Testis (tissue), 3 donors: ENCODE measurements around the gene EPB41L2. TPM values are rescaled to one million over a fixed set of nuclear protein-coding genes. Genes with fewer than 3 reads are reported as not detected.
"Not testable (repeated sequence)": the region's sequence is repeated elsewhere in the genome, so short reads cannot be mapped to it uniquely, and the experiment has no call there.

Source experiments
- DNase-seq: peaks from one replicate; pipeline ENCODE4 v3.0.0-alpha.2; 2019
- H3K27ac ChIP-seq, 2 donors: fragments of 200-600 bp; sonication (generic); one replicate each; pipeline ENCODE4 v1.5.1; 2019
- H3K27me3 ChIP-seq: fragments of 200-600 bp; sonication (generic); one replicate; pipeline ENCODE4 v1.5.1; 2019
- H3K36me3 ChIP-seq: fragments of 200-600 bp; sonication (generic); one replicate; pipeline ENCODE4 v1.5.1; 2017; ENCODE audit warnings: low read depth; ENCODE audit errors: missing control alignments
- H3K4me1 ChIP-seq: fragments of 200-600 bp; sonication (generic); one replicate; pipeline ENCODE4 v1.5.1; 2019
- H3K4me3 ChIP-seq, 2 donors: fragments of 200-600 bp; sonication (generic); one replicate each; pipeline ENCODE4 v1.5.1; 2017 to 2019
- H3K9me3 ChIP-seq: fragments of 200-600 bp; sonication (generic); one replicate; pipeline ENCODE4 v1.5.1; 2017
- POLR2A ChIP-seq: fragments of 450-650 bp; IDR thresholded peaks from one replicate; pipeline ENCODE4 v1.6.1; 2017; ENCODE audit warnings: antibody characterized with exemption, mild to moderate bottlenecking, moderate library complexity
- WGBS, 2 donors: methylation state at CpG; one replicate each; pipeline ENCODE4 v1.1.5; 2018; 5-methylcytosine and 5-hydroxymethylcytosine counted together
- intact Hi-C: fragments of 100-400 bp; cut with DNase I; formaldehyde crosslinking; loops from one replicate; pipeline ENCODE4 v1.15.1; 2023; ENCODE audit warnings: low total_unique reads
- polyA plus RNA-seq: library from polyadenylated mRNA; stranded (reverse); fragments of 350-450 nt; fragmentation: Illumina TruSeq; extraction: RNeasy Lipid Tissue Mini Kit (QIAGEN cat#74804); gene quantifications from one replicate; pipeline ENCODE4 v1.2.3, GENCODE V29; 2014; ENCODE audit warnings: low read depth, low replicate concordance; ENCODE audit not compliant: insufficient read depth
- total RNA-seq, 2 donors: library from RNA; depleted of rRNA; stranded (reverse); fragments of >200 nt; gene quantifications; one replicate each; pipeline ENCODE4 v1.2.3, GENCODE V29; 2016
- TF ChIP-seq, protein P1 (sequence below), 3 experiments: fragments of 450-650 bp in 2 of 3; fragments of 200-600 bp in 1 of 3; sonication (generic) in 1 of 3; IDR thresholded peaks; one replicate each; pipeline ENCODE4 v1.5.1; 2016 to 2019; ENCODE audit warnings: antibody characterized with exemption in 3 of 3, mild to moderate bottlenecking in 2 of 3, moderate library complexity in 1 of 3

Gene EPB41L2
- total and polyA plus RNA-seq, 3 donors from 2014 or later, result 131 to 206 (median 139) TPM

DNA sequence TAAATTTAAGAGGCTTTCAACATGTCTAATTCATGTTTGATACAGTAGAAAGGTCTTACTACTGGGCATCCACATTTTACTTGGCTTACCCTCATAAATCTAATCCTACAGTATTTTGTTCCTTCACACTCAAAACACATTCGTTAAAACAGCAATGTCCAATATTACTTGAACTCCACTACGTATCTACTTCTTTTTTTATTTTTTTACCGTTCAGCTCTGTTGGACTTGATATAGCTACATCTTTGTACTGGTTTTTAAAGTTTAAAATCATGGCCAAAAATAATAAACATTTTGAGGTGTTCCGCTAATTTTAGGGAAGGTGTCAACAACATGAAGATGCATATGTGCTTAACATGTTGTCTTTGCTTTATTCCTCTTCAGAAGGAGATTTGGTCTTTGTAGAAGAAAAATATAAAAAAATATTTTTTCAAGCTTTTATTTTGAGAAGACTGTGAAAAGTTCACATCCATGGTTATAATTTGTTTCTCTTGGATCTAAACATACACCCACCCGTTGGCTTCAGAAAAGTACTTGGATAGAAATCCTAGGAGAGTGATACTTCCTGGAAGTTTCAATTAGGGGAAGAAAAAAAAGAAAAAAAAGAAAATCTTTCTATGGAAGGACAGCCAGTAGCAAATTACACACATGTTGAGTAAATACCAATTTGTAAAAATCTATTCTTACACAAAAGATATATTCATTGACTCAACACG lies 71.5 kb downstream of the EPB41L2 start:
- TF ChIP-seq, protein P1, sequence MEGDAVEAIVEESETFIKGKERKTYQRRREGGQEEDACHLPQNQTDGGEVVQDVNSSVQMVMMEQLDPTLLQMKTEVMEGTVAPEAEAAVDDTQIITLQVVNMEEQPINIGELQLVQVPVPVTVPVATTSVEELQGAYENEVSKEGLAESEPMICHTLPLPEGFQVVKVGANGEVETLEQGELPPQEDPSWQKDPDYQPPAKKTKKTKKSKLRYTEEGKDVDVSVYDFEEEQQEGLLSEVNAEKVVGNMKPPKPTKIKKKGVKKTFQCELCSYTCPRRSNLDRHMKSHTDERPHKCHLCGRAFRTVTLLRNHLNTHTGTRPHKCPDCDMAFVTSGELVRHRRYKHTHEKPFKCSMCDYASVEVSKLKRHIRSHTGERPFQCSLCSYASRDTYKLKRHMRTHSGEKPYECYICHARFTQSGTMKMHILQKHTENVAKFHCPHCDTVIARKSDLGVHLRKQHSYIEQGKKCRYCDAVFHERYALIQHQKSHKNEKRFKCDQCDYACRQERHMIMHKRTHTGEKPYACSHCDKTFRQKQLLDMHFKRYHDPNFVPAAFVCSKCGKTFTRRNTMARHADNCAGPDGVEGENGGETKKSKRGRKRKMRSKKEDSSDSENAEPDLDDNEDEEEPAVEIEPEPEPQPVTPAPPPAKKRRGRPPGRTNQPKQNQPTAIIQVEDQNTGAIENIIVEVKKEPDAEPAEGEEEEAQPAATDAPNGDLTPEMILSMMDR (IDR thresholded peaks at IDR 0.05), result no peak
- Histone ChIP-seq H3K27ac (no peak overlapping the region), H3K9me3 (no peaks in the 10 kb centered on the region), H3K27me3 (no peaks in the 10 kb centered on the region), H3K4me1 (peaks cover 6% of the 10 kb centered on the region), H3K36me3 (no peaks in the 10 kb centered on the region), H3K4me3 (no peak overlapping the region)
- 58 to 61% methylated on average over 6 of the region's 6 CpGs for WGBS, 2 donors
- intact Hi-C loops, result no loop called here
- no peak for DNase-seq

DNA sequence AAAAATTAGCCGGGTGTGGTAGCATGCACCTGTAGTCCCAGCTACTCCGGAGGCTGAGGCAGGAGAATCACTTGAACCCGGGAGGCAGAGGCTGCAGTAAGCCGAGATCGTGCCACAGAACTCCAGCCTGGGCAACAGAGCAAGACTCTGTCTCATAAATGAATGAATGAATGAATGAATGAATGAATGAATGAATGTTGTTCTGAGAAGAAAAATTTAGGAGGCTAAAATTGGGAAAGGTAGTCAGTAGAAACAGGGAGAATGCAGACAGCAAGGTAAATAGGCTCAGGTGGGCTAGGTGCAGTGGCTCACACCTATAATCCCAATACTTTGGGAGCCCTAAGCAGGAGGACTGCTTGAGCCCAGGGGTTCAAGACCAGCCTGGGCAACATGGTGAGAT lies 75.5 kb downstream of the EPB41L2 start:
- WGBS, 2 donors, result 96 to 100% methylated on average over 5 of the region's 5 CpGs
- H3K4me1 ChIP-seq, H3K27me3 ChIP-seq, H3K4me3 ChIP-seq, intact Hi-C loops, DNase-seq, H3K27ac ChIP-seq, H3K9me3 ChIP-seq, H3K36me3 ChIP-seq: not testable (repeated sequence)

DNA sequence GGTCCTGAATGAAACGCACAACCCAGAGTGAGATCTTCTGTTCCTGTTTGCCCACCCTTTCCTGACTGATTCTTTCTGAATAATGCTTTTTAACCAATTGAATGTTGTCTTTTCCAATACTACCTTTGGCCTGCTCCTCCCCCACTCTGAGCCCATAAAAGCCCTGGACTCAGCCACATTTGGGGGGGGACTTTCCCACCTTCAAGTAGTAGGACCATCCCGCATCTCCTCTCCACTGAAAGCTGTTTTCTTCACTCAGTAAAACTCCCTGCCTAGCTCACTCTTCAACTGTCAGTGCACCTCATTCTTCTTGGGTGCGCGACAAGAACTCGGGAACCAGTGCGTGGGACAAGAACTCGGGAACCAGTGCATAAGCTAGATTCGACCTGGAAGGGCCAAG lies 77.9 kb downstream of the EPB41L2 start:
- DNase-seq, result no peak
- Histone ChIP-seq H3K27me3 (no peaks in the 10 kb centered on the region), H3K36me3 (no peaks in the 10 kb centered on the region), H3K4me3 (no peak overlapping the region), H3K27ac (no peak overlapping the region), H3K4me1 (peaks cover 11% of the 10 kb centered on the region), H3K9me3 (no peaks in the 10 kb centered on the region)
- intact Hi-C loops, result no loop called here
- WGBS, 2 donors, result 97% methylated on average over 8 of the region's 8 CpGs
- no peak for TF ChIP-seq POLR2A
- TF ChIP-seq, protein P1 (IDR thresholded peaks at IDR 0.05), result no peak

DNA sequence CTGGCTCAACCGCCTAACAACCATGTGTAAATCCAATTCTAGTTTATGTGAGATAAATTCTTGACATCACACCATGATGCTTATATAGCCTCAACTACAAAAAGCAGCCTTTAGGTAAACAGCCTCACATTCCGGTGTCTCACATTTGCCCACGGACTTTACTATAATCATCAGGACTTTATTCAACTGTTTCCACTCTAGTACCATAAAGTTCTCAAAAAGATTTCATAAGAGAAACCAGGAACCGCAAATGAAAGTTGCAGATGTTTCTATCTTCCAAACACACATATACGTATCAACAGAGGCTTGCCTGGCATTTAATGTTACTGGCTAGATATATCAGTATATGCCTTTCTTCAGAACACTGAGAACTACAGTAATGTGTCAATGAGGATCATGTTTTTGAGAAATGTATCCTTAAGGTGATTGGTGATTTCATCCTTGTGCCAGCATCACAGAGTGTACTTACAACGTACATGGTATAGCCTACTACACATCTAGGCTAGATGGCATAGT lies 80.0 kb downstream of the EPB41L2 start:
- WGBS, 2 donors, result 86 to 89% methylated on average over 6 of the region's 6 CpGs

DNA sequence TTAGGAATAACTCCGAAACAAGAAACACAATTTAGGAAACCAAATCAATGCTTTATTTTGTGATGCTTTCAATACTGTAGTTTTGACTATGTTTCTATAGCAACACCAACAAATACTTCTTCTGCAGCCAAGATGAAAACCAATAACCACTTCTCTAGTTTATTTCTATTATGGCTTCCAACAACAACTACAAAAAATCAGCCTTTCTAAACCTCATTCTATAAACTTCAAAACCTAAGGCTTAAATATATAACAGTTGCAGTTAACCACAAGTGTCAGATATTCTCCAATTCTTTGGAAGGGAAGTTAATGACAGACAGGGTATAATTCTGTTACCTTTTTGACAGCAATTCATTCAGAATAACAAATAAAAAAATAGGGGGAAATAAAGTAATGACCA lies 80.9 kb downstream of the EPB41L2 start:
- no peaks in the 10 kb centered on the region for H3K9me3 ChIP-seq
- H3K27ac ChIP-seq, result no peak overlapping the region
- no peaks in the 10 kb centered on the region for H3K36me3 ChIP-seq
- TF ChIP-seq, protein P1 (IDR thresholded peaks at IDR 0.05), result no peak
- TF ChIP-seq POLR2A, result no peak
- H3K4me3 ChIP-seq, result no peak overlapping the region
- WGBS, 2 donors, result 70 to 85% methylated on average over 1 of the region's 1 CpG
- intact Hi-C loops, result no loop called here
- no peaks in the 10 kb centered on the region for H3K27me3 ChIP-seq
- no peak for DNase-seq
- peaks cover 30% of the 10 kb centered on the region for H3K4me1 ChIP-seq

More for the DNA sequence above, 80.0 kb downstream of the EPB41L2 start:
- intact Hi-C loops, result no loop called here
- TF ChIP-seq, protein P1 (IDR thresholded peaks at IDR 0.05), result no peak
- TF ChIP-seq POLR2A, result no peak
- Histone ChIP-seq H3K27ac (no peak overlapping the region), H3K9me3 (no peaks in the 10 kb centered on the region), H3K27me3 (no peaks in the 10 kb centered on the region), H3K4me3 (no peak overlapping the region), H3K4me1 (peaks cover 29% of the 10 kb centered on the region), H3K36me3 (no peaks in the 10 kb centered on the region)
- DNase-seq, result no peak
